PC-3 (cell line): Measurements from ENCODE around the gene PPA1.

ENCODE experiments used
- CTCF ChIP-seq: fragments of 300-600 bp; sonication (generic); conservative IDR thresholded peaks from 2 replicates; pipeline ENCODE4 v1.5.1; 2017; ENCODE audit warnings: antibody characterized with exemption, low read depth, mild to moderate bottlenecking, low read length
- EZH2 ChIP-seq: fragments of 300-600 bp; sonication (generic); IDR thresholded peaks from one replicate; pipeline ENCODE4 v1.6.1; 2017; ENCODE audit warnings: antibody characterized with exemption, mild to moderate bottlenecking, low read length; ENCODE audit not compliant: unreplicated experiment
- EZH2phosphoT487 ChIP-seq: fragments of 300-600 bp; sonication (generic); IDR thresholded peaks from 2 replicates; pipeline ENCODE4 v1.6.1; 2018; ENCODE audit warnings: mild to moderate bottlenecking, antibody characterized with exemption, low read length, borderline replicate concordance

DNA sequence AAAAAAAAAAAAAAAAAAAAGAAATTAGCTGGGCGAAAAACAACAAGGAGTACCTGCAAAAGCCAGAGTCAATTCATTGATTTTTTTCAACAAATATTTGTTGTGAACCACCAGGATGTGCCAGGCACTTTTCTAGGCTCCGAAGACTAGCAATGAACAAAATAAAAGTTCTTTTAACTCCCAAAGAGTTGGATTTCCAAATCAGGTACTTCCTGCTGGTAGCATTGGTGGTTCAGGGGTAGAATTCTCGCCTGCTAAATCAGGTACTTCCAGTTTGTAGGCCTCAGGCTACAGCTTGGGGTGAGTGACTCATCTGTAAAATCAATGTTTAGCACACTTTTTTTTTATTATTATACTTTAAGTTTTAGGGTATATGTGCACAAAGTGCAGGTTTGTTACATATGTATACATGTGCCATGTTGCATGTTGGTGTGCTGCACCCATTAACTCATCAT, 10.9 kb downstream of the PPA1 start:
- TF ChIP-seq EZH2 (no peak), CTCF (no peak), EZH2phosphoT487 (no peak)
